Immature natural killer cell (primary cell): ENCODE measurements around the gene PCDHGA12. TPM values are rescaled to one million over a fixed set of nuclear protein-coding genes. Genes with fewer than 3 reads are reported as not detected.

ENCODE experiments used
- polyA plus RNA-seq, 3 donors: library from polyadenylated mRNA; unstranded; fragments of 300-500 nt; fragmentation: Illumina TruSeq; gene quantifications; one replicate each; pipeline ENCODE4 v1.2.3, GENCODE V29; 2021

PCDHGA12 gene
- polyA plus RNA-seq, 3 donors from 2014 or later = 0.25 TPM; not detected in 2

Other genes with a start within 250 kb of the PCDHGA12 start
- gene PCDHB16, start 248.1 kb upstream of the PCDHGA12 start, polyA plus RNA-seq = not detected
- gene PCDHB9, start 243.3 kb upstream of the PCDHGA12 start, polyA plus RNA-seq = not detected
- not detected for gene PCDHB10, start 238.2 kb upstream of the PCDHGA12 start, polyA plus RNA-seq
- gene PCDHB11, start 230.9 kb upstream of the PCDHGA12 start, polyA plus RNA-seq = not detected
- not detected for gene PCDHB12, start 221.8 kb upstream of the PCDHGA12 start, polyA plus RNA-seq
- not detected for gene PCDHB13, start 216.6 kb upstream of the PCDHGA12 start, polyA plus RNA-seq
- gene PCDHB14, start 207.2 kb upstream of the PCDHGA12 start, polyA plus RNA-seq = not detected
- under 1 TPM in 1 of 3 donors, not detected in 2; 0.16 TPM for gene PCDHB15, start 185.1 kb upstream of the PCDHGA12 start, polyA plus RNA-seq
- not detected for gene SLC25A2, start 126.5 kb upstream of the PCDHGA12 start, polyA plus RNA-seq
- gene TAF7, start 109.7 kb upstream of the PCDHGA12 start, polyA plus RNA-seq = 100 to 1,000 TPM; 136 to 191 (median 151) TPM
- not detected for gene PCDHGA1, start 100.0 kb upstream of the PCDHGA12 start, polyA plus RNA-seq
- not detected for gene PCDHGA2, start 91.7 kb upstream of the PCDHGA12 start, polyA plus RNA-seq
- gene PCDHGA3, start 86.7 kb upstream of the PCDHGA12 start, polyA plus RNA-seq = under 1 TPM in 1 of 3 donors, not detected in 2; 0.11 TPM
- gene PCDHGB1, start 80.4 kb upstream of the PCDHGA12 start, polyA plus RNA-seq = not detected
- under 1 TPM in 2 of 3 donors, not detected in 1; 0.10 to 0.11 TPM for gene PCDHGA4, start 75.5 kb upstream of the PCDHGA12 start, polyA plus RNA-seq
- gene PCDHGB2, start 70.5 kb upstream of the PCDHGA12 start, polyA plus RNA-seq = not detected
- not detected for gene PCDHGA5, start 66.3 kb upstream of the PCDHGA12 start, polyA plus RNA-seq
- under 1 TPM in 2 of 3 donors, not detected in 1; 0.06 to 0.15 TPM for gene PCDHGB3, start 60.3 kb upstream of the PCDHGA12 start, polyA plus RNA-seq
- not detected for gene PCDHGA6, start 56.6 kb upstream of the PCDHGA12 start, polyA plus RNA-seq
- gene PCDHGA7, start 47.8 kb upstream of the PCDHGA12 start, polyA plus RNA-seq = not detected
- under 1 TPM in 1 of 3 donors, not detected in 2; 0.13 TPM for gene PCDHGB4, start 42.8 kb upstream of the PCDHGA12 start, polyA plus RNA-seq
- gene PCDHGA8, start 37.9 kb upstream of the PCDHGA12 start, polyA plus RNA-seq = under 1 TPM in 1 of 3 donors, not detected in 2; 0.07 TPM
- gene PCDHGB5, start 32.6 kb upstream of the PCDHGA12 start, polyA plus RNA-seq = 1 to 10 TPM in 2 of 3 donors, under 1 TPM in 1; 0.36 to 2.1 (median 2.0) TPM
- gene PCDHGA9, start 27.7 kb upstream of the PCDHGA12 start, polyA plus RNA-seq = under 1 TPM in 1 of 3 donors, not detected in 2; 0.04 TPM
- gene PCDHGB6, start 22.5 kb upstream of the PCDHGA12 start, polyA plus RNA-seq = 1 to 10 TPM in 1 of 3 donors, under 1 TPM in 1, not detected in 1; 0.38 to 1.9 TPM
- gene PCDHGA10, start 17.5 kb upstream of the PCDHGA12 start, polyA plus RNA-seq = under 1 TPM in 1 of 3 donors, not detected in 2; 0.43 TPM
- gene PCDHGB7, start 12.8 kb upstream of the PCDHGA12 start, polyA plus RNA-seq = under 1 TPM in 1 of 3 donors, not detected in 2; 0.13 TPM
- under 1 TPM in 1 of 3 donors, not detected in 2; 0.11 TPM for gene PCDHGA11, start 9.5 kb upstream of the PCDHGA12 start, polyA plus RNA-seq
- 1 to 10 TPM in 1 of 3 donors, under 1 TPM in 2; 0.63 to 1.3 (median 0.77) TPM for gene PCDHGC3, start 45.5 kb downstream of the PCDHGA12 start, polyA plus RNA-seq
- not detected for gene PCDHGC4, start 54.5 kb downstream of the PCDHGA12 start, polyA plus RNA-seq
- gene PCDHGC5, start 58.6 kb downstream of the PCDHGA12 start, polyA plus RNA-seq = not detected
- 100 to 1,000 TPM; 108 to 187 (median 123) TPM for gene DIAPH1, start 188.5 kb downstream of the PCDHGA12 start, polyA plus RNA-seq
- gene HDAC3, start 206.3 kb downstream of the PCDHGA12 start, polyA plus RNA-seq = 100 to 1,000 TPM in 1 of 3 donors, 10 to 100 TPM in 2; 71.5 to 140 (median 80.6) TPM
- 1 to 10 TPM; 1.0 to 3.1 (median 1.5) TPM for gene RELL2, start 206.5 kb downstream of the PCDHGA12 start, polyA plus RNA-seq
- 10 to 100 TPM in 2 of 3 donors, 1 to 10 TPM in 1; 5.9 to 14.7 (median 10.9) TPM for gene FCHSD1, start 220.9 kb downstream of the PCDHGA12 start, polyA plus RNA-seq